ENCODE results near the gene LDB3. TPM values are rescaled to one million over a fixed set of nuclear protein-coding genes. Genes with fewer than 3 reads are reported as not detected.

Gene LDB3
- total RNA-seq, 1 experiment from 2014 or later, result 0.20 TPM

DNA sequence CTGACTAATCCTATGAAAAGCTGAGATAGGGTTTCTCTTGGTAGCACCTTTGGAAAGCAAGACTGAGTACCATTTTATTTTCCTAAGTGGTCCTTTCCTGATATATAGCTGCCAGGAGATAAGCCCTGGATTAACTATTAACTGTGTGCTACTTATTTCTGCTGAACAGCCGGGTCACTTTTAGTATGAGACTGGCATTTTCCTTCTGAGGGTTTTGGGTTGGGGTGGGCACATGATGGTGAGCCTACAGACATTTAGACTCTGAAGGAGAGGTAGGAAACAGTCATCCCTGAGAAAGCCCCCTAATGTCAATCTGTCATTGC, 58.3 kb downstream of the LDB3 start:
- Histone ChIP-seq H3K79me2 (ENCODE audit: insufficient read depth, low read length) (no peaks in the 10 kb centered on the region), H3K27ac (ENCODE audit: low read depth, low read length) (no peak overlapping the region), H3K27me3 (ENCODE audit: insufficient read depth, low read length) (no peaks in the 10 kb centered on the region), H3K9ac (ENCODE audit: low read length) (no peak overlapping the region), H3K4me1 (ENCODE audit: control insufficient read depth in 1 of 2, insufficient read depth in 2 of 2, low read length in 2 of 2) (no peaks in the 10 kb centered on the region), H3K36me3 (ENCODE audit: control insufficient read depth in 1 of 2, insufficient read depth in 2 of 2, low read length in 2 of 2) (no peaks in the 10 kb centered on the region), H3K9me2 (ENCODE audit: insufficient read depth) (no peaks in the 10 kb centered on the region), H2AFZ (ENCODE audit: low read depth, low read length, poor library complexity, severe bottlenecking) (no peak overlapping the region), H3K4me2 (ENCODE audit: low read length) (no peak overlapping the region), H3K4me3 (replicated peaks in 1 of 2; ENCODE audit: low read depth in 1 of 2, low read length in 2 of 2) (no peak overlapping the region), H3K9me3 (ENCODE audit: control insufficient read depth in 1 of 2, insufficient read depth in 1 of 2, low read depth in 1 of 2, low read length in 2 of 2) (no peaks in the 10 kb centered on the region), H4K20me1 (ENCODE audit: insufficient read depth) (no peaks in the 10 kb centered on the region)
- RAD21 ChIA-PET (ENCODE audit: low non-redundant PET in 1 of 2, low total read pairs in 2 of 2, uncharacterized antibody in 2 of 2, unreplicated experiment in 2 of 2), result no interaction called here
- DNase-seq (ENCODE audit: low read depth, low spot score) (no peak), ATAC-seq (no peak)
- intact Hi-C loops (cut with micrococcal nuclease), result no loop called here
- CTCF ChIA-PET, result no interaction called here
- no TSS peak for BruUV-seq (replicated peaks)
- TF ChIP-seq, protein P1, sequence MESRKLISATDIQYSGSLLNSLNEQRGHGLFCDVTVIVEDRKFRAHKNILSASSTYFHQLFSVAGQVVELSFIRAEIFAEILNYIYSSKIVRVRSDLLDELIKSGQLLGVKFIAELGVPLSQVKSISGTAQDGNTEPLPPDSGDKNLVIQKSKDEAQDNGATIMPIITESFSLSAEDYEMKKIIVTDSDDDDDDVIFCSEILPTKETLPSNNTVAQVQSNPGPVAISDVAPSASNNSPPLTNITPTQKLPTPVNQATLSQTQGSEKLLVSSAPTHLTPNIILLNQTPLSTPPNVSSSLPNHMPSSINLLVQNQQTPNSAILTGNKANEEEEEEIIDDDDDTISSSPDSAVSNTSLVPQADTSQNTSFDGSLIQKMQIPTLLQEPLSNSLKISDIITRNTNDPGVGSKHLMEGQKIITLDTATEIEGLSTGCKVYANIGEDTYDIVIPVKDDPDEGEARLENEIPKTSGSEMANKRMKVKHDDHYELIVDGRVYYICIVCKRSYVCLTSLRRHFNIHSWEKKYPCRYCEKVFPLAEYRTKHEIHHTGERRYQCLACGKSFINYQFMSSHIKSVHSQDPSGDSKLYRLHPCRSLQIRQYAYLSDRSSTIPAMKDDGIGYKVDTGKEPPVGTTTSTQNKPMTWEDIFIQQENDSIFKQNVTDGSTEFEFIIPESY (IDR thresholded peaks at IDR 0.05; ENCODE audit: extremely low read depth, insufficient replicate concordance, low read length), result no peak
- TF ChIP-seq, protein P2, sequence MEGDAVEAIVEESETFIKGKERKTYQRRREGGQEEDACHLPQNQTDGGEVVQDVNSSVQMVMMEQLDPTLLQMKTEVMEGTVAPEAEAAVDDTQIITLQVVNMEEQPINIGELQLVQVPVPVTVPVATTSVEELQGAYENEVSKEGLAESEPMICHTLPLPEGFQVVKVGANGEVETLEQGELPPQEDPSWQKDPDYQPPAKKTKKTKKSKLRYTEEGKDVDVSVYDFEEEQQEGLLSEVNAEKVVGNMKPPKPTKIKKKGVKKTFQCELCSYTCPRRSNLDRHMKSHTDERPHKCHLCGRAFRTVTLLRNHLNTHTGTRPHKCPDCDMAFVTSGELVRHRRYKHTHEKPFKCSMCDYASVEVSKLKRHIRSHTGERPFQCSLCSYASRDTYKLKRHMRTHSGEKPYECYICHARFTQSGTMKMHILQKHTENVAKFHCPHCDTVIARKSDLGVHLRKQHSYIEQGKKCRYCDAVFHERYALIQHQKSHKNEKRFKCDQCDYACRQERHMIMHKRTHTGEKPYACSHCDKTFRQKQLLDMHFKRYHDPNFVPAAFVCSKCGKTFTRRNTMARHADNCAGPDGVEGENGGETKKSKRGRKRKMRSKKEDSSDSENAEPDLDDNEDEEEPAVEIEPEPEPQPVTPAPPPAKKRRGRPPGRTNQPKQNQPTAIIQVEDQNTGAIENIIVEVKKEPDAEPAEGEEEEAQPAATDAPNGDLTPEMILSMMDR (IDR thresholded peaks at IDR 0.05 in 2 of 3, conservative IDR thresholded peaks at IDR 0.05 in 1 of 3; ENCODE audit: borderline replicate concordance in 1 of 3, insufficient read depth in 1 of 3, low read depth in 2 of 3, low read length in 2 of 3), result no peak
- TF ChIP-seq POLR2A (IDR thresholded peaks at IDR 0.05; ENCODE audit: borderline replicate concordance, extremely low read depth, insufficient read depth, insufficient read length) (no peak), ZFX (IDR thresholded peaks at IDR 0.05) (no peak), SIN3A (IDR thresholded peaks at IDR 0.05; ENCODE audit: low read depth) (no peak), POLR2AphosphoS5 (IDR thresholded peaks at IDR 0.05; ENCODE audit: low read depth, low read length) (no peak), TCF7L2 (IDR thresholded peaks at IDR 0.05; ENCODE audit: borderline replicate concordance, extremely low read depth, insufficient read depth, insufficient read length) (no peak), SRF (IDR thresholded peaks at IDR 0.05; ENCODE audit: low read depth) (no peak), ZNF274 (IDR thresholded peaks at IDR 0.05; ENCODE audit: low read depth, low read length) (no peak), SP1 (IDR thresholded peaks at IDR 0.05; ENCODE audit: low read depth) (no peak)
- TF ChIP-seq, protein P3, sequence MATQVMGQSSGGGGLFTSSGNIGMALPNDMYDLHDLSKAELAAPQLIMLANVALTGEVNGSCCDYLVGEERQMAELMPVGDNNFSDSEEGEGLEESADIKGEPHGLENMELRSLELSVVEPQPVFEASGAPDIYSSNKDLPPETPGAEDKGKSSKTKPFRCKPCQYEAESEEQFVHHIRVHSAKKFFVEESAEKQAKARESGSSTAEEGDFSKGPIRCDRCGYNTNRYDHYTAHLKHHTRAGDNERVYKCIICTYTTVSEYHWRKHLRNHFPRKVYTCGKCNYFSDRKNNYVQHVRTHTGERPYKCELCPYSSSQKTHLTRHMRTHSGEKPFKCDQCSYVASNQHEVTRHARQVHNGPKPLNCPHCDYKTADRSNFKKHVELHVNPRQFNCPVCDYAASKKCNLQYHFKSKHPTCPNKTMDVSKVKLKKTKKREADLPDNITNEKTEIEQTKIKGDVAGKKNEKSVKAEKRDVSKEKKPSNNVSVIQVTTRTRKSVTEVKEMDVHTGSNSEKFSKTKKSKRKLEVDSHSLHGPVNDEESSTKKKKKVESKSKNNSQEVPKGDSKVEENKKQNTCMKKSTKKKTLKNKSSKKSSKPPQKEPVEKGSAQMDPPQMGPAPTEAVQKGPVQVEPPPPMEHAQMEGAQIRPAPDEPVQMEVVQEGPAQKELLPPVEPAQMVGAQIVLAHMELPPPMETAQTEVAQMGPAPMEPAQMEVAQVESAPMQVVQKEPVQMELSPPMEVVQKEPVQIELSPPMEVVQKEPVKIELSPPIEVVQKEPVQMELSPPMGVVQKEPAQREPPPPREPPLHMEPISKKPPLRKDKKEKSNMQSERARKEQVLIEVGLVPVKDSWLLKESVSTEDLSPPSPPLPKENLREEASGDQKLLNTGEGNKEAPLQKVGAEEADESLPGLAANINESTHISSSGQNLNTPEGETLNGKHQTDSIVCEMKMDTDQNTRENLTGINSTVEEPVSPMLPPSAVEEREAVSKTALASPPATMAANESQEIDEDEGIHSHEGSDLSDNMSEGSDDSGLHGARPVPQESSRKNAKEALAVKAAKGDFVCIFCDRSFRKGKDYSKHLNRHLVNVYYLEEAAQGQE (IDR thresholded peaks at IDR 0.05; ENCODE audit: low read depth), result no peak
- TF ChIP-seq, protein P4, sequence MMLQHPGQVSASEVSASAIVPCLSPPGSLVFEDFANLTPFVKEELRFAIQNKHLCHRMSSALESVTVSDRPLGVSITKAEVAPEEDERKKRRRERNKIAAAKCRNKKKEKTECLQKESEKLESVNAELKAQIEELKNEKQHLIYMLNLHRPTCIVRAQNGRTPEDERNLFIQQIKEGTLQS (IDR thresholded peaks at IDR 0.05), result no peak
- POLR2A ChIA-PET, result no interaction called here

All from HCT116 (cell line).